ENCODE measurements around the gene NDUFAF7. TPM values are rescaled to one million over a fixed set of nuclear protein-coding genes. Genes with fewer than 3 reads are reported as not detected.

The NDUFAF7 gene
- total RNA-seq, 1 experiment from 2014 or later: 103 TPM

GRCh38 chr2:37228788-37229187 is 2.7 kb upstream of the NDUFAF7 start:
- Mint-ChIP-seq H3K4me1 (peaks cover 50 to 59% of the 10 kb centered on the region in 2 experiments), H3K4me3 (no peak overlapping the region; a peak in 3 of 5 replicates), H3K27me3 (ENCODE audit: low read depth) (no peaks in the 10 kb centered on the region), H3K9me3 (no peaks in the 10 kb centered on the region), H3K36me3 (ENCODE audit: insufficient read depth in 1 of 3, low read depth in 3 of 3) (peaks cover 26 to 54% (median 49%) of the 10 kb centered on the region in 3 experiments; a peak in 6 of 7 replicates), H3K27ac (peak overlapping the region in 1 of 3 experiments; percentile 99; a peak in 3 of 7 replicates)
- no peaks in the 10 kb centered on the region for H3K27me3 ChIP-seq (ENCODE audit: insufficient read depth, low read length)
- no peak overlapping the region for H2BK12ac ChIP-seq (ENCODE audit: insufficient read length, low read depth, low read length)
- H3K79me2 ChIP-seq (ENCODE audit: insufficient read depth, low read length): peaks cover 52% of the 10 kb centered on the region
- no peak overlapping the region for H3K4me2 ChIP-seq (ENCODE audit: insufficient read depth, insufficient read length, low read length)
- no peak overlapping the region for H2AFZ ChIP-seq (ENCODE audit: low read length)
- no peaks in the 10 kb centered on the region for H3K79me1 ChIP-seq (ENCODE audit: insufficient read depth, low read depth, low read length, poor library complexity, severe bottlenecking)
- H3K23ac ChIP-seq (ENCODE audit: insufficient read length, low read depth, low read length): no peak overlapping the region
- TF ChIP-seq, protein P1, sequence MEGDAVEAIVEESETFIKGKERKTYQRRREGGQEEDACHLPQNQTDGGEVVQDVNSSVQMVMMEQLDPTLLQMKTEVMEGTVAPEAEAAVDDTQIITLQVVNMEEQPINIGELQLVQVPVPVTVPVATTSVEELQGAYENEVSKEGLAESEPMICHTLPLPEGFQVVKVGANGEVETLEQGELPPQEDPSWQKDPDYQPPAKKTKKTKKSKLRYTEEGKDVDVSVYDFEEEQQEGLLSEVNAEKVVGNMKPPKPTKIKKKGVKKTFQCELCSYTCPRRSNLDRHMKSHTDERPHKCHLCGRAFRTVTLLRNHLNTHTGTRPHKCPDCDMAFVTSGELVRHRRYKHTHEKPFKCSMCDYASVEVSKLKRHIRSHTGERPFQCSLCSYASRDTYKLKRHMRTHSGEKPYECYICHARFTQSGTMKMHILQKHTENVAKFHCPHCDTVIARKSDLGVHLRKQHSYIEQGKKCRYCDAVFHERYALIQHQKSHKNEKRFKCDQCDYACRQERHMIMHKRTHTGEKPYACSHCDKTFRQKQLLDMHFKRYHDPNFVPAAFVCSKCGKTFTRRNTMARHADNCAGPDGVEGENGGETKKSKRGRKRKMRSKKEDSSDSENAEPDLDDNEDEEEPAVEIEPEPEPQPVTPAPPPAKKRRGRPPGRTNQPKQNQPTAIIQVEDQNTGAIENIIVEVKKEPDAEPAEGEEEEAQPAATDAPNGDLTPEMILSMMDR (conservative IDR thresholded peaks at IDR 0.05): no peak
- no peak overlapping the region for H2AK5ac ChIP-seq (ENCODE audit: insufficient read length, low read length)
- H2BK20ac ChIP-seq (ENCODE audit: low read depth, low read length, poor library complexity, severe bottlenecking): no peak overlapping the region
- H4K20me1 ChIP-seq (ENCODE audit: control insufficient read depth, insufficient read depth, insufficient read length): no peaks in the 10 kb centered on the region
- H4K91ac ChIP-seq (ENCODE audit: insufficient read length, low read depth, low read length): no peak overlapping the region
- no peak overlapping the region for H3T11ph ChIP-seq (ENCODE audit: low read length)
- H3K9me3 ChIP-seq (ENCODE audit: control insufficient read depth, low read depth, low read length): no peaks in the 10 kb centered on the region
- H3K23me2 ChIP-seq (ENCODE audit: insufficient read length, low read depth, low read length, poor library complexity, severe bottlenecking): peaks cover 18% of the 10 kb centered on the region
- no peak overlapping the region for H4K8ac ChIP-seq (replicated peaks; ENCODE audit: insufficient read length, low read depth, low read length)
- no peak overlapping the region for H2BK5ac ChIP-seq (ENCODE audit: insufficient read length, low read length)
- no peak overlapping the region for H4K5ac ChIP-seq (ENCODE audit: insufficient read length, low read depth, low read length)
- H3K9ac ChIP-seq (ENCODE audit: extremely low read depth, insufficient read length, low read length): peak overlapping the region; percentile 6
- H3K18ac ChIP-seq (ENCODE audit: insufficient read length, low read depth, low read length): no peak overlapping the region
- no peak overlapping the region for H2BK15ac ChIP-seq (ENCODE audit: low read depth, low read length)
- H3K56ac ChIP-seq (ENCODE audit: insufficient read length, low read depth, low read length): no peak overlapping the region
- H3K27ac ChIP-seq (ENCODE audit: insufficient read length, low read depth, low read length): no peak overlapping the region
- H3K4me1 ChIP-seq (ENCODE audit: insufficient read depth, low read length): peaks cover 6% of the 10 kb centered on the region; the same call in 1 of the 2 replicates
- H3K14ac ChIP-seq (ENCODE audit: insufficient read depth, low read length): no peak overlapping the region
- no CpG with 5 or more reads among the region's 3 CpGs for WGBS (ENCODE audit: extremely low coverage, insufficient read length, low lambda C conversion rate)
- H3K4ac ChIP-seq (ENCODE audit: low read depth, low read length): no peak overlapping the region
- no peak for DNase-seq
- H2BK120ac ChIP-seq (ENCODE audit: low read depth, low read length, poor library complexity, severe bottlenecking): no peak overlapping the region

Data from H9 (cell line).